ENCODE results near the gene AFF3.

The AFF3 gene

GRCh38 chr2:99597616-99598015 lies 544.8 kb downstream of the AFF3 start:
- Mint-ChIP-seq H3K4me1 (ENCODE audit: low read depth) (no peaks in the 10 kb centered on the region), H3K4me3 (no peak overlapping the region), H3K9me3 (no peaks in the 10 kb centered on the region)

DNA sequence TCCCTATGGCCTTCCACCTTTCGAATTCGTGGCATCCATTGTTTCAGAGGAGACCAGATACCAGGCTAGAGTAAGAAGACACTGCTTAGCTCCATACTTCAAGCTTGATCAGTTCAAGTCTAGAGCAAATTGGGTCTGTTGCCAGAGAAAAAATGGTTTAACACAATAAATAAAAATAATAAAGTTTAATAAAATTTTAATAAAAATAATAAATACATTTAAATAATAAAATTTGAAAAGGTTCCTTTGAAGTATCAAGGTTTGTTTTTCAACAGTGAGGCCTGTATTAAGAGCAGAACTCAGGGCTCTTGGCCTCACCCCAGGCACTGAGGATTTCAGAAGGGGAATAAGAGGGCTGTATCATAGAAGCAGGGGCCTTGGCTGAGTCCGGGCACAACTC lies 547.0 kb downstream of the AFF3 start:
- no peaks in the 10 kb centered on the region for H3K27me3 Mint-ChIP-seq (ENCODE audit: low read depth)
- H3K36me3 Mint-ChIP-seq (ENCODE audit: low read depth), result no peaks in the 10 kb centered on the region
- no peaks in the 10 kb centered on the region for H3K9me3 Mint-ChIP-seq
- no peaks in the 10 kb centered on the region for H3K4me1 Mint-ChIP-seq (ENCODE audit: low read depth)
- H3K4me3 Mint-ChIP-seq, result no peak overlapping the region
- DNase-seq (ENCODE audit: low spot score), result no peak
- no peak overlapping the region for H3K27ac Mint-ChIP-seq

More at GRCh38 chr2:99597616-99598015, 544.8 kb downstream of the AFF3 start:
- Mint-ChIP-seq H3K27me3 (ENCODE audit: low read depth) (no peaks in the 10 kb centered on the region), H3K36me3 (ENCODE audit: low read depth) (no peaks in the 10 kb centered on the region), H3K27ac (no peak overlapping the region)
- no peak for DNase-seq (ENCODE audit: low spot score)

DNA sequence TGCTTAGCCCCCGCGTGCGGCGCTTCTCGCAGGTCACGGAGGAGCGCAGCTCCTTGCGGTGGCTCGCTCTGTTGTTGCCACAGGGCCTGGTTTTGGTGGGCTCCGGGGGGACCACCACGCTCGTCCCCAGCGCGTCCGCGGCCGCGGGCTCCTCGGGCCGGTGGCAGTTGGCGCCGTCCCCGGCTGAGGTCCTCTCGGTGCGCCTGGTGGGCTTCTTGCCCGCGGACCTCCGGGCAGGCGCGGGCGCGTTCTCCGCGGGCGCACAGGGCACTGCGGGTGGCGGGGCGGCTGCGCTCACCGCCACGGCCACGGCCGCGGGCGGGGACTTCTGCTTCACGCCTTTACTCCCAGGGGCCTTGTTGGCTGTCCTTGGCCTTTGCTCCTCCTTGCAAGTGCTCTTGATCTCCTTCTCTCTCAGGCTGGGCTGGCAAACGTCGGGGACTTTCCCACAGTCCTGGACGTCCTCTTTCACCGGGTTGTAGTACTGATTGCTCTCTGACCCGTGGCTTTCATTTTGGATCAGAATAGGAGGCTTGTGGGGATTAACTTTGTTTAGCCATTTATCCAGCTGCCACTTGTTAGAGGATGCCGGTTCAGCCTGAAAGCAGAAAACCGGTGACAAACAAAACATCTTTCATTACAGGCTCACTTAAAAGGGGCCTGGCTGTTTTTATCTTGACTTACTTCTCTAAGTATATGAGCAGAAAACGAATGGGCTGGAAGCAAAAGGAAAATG lies 548.5 kb downstream of the AFF3 start:
- Mint-ChIP-seq H3K4me1 (ENCODE audit: low read depth) (no peaks in the 10 kb centered on the region), H3K27ac (no peak overlapping the region), H3K4me3 (no peak overlapping the region), H3K27me3 (ENCODE audit: low read depth) (no peaks in the 10 kb centered on the region), H3K9me3 (no peaks in the 10 kb centered on the region), H3K36me3 (ENCODE audit: low read depth) (no peaks in the 10 kb centered on the region)
- DNase-seq (ENCODE audit: low spot score), result no peak

GRCh38 chr2:99576775-99577174 lies 565.6 kb downstream of the AFF3 start:
- no peak for DNase-seq (ENCODE audit: low spot score)
- Mint-ChIP-seq H3K27ac (no peak overlapping the region), H3K36me3 (ENCODE audit: low read depth) (no peaks in the 10 kb centered on the region), H3K9me3 (no peaks in the 10 kb centered on the region), H3K27me3 (ENCODE audit: low read depth) (no peaks in the 10 kb centered on the region), H3K4me1 (ENCODE audit: low read depth) (no peaks in the 10 kb centered on the region), H3K4me3 (no peak overlapping the region)

GRCh38 chr2:99573634-99574251 lies 568.6 kb downstream of the AFF3 start:
- Mint-ChIP-seq H3K36me3 (ENCODE audit: low read depth) (no peaks in the 10 kb centered on the region), H3K27ac (no peak overlapping the region), H3K4me3 (no peak overlapping the region), H3K9me3 (no peaks in the 10 kb centered on the region), H3K4me1 (ENCODE audit: low read depth) (no peaks in the 10 kb centered on the region), H3K27me3 (ENCODE audit: low read depth) (no peaks in the 10 kb centered on the region)
- no peak for DNase-seq (ENCODE audit: low spot score)

GRCh38 chr2:99572373-99573164 lies 569.8 kb downstream of the AFF3 start:
- DNase-seq (ENCODE audit: low spot score), result no peak
- H3K9me3 Mint-ChIP-seq, result no peaks in the 10 kb centered on the region
- no peak overlapping the region for H3K27ac Mint-ChIP-seq
- no peaks in the 10 kb centered on the region for H3K4me1 Mint-ChIP-seq (ENCODE audit: low read depth)
- H3K4me3 Mint-ChIP-seq, result no peak overlapping the region
- H3K36me3 Mint-ChIP-seq (ENCODE audit: low read depth), result no peaks in the 10 kb centered on the region
- no peaks in the 10 kb centered on the region for H3K27me3 Mint-ChIP-seq (ENCODE audit: low read depth)

DNA sequence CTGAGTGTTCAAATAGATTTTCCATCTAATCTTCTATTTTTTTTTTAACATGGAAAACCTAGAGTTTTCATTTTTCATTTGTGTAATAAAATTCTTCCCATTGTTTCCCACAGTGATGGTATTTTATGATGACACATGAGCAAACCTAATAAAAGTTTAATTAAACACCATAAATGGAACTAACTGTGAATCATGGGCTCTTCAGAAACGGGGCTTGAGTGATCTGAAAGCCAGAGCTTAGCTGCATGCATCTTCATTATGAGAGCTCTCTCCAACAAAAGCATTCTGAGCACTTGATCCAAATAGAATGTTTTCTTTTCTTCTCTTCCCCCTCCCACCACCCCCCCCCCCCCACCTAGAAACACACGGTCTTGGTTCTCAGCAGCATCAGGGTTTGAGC lies 570.4 kb downstream of the AFF3 start:
- Mint-ChIP-seq H3K4me3 (no peak overlapping the region), H3K27me3 (ENCODE audit: low read depth) (no peaks in the 10 kb centered on the region), H3K9me3 (no peaks in the 10 kb centered on the region), H3K36me3 (ENCODE audit: low read depth) (no peaks in the 10 kb centered on the region), H3K4me1 (ENCODE audit: low read depth) (no peaks in the 10 kb centered on the region), H3K27ac (no peak overlapping the region)
- DNase-seq (ENCODE audit: low spot score), result no peak

GRCh38 chr2:99571533-99571932 lies 570.9 kb downstream of the AFF3 start:
- Mint-ChIP-seq H3K4me3 (no peak overlapping the region), H3K27me3 (ENCODE audit: low read depth) (no peaks in the 10 kb centered on the region), H3K9me3 (no peaks in the 10 kb centered on the region), H3K4me1 (ENCODE audit: low read depth) (no peaks in the 10 kb centered on the region), H3K36me3 (ENCODE audit: low read depth) (no peaks in the 10 kb centered on the region), H3K27ac (no peak overlapping the region)
- no peak for DNase-seq (ENCODE audit: low spot score)

DNA sequence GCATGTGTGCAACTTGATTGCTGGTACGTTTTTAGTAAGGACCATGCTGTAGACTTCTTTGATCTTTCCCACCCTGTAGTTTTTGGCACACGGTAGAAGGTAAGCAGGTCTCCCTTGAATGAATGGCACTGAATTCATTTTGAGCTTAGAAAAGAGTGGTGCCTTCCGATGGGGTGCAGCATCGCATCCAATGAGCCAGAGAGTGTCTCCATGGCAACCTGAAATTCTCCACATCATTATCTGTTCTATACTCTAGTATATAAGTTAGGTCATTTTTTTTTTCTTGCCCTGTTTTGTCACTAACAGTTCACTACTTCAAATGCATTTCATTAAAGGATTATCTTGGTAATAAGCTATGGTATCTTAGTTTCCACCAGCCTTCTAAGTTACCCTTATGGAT lies 571.4 kb downstream of the AFF3 start:
- H3K9me3 Mint-ChIP-seq, result no peaks in the 10 kb centered on the region
- H3K27me3 Mint-ChIP-seq (ENCODE audit: low read depth), result no peaks in the 10 kb centered on the region

DNA sequence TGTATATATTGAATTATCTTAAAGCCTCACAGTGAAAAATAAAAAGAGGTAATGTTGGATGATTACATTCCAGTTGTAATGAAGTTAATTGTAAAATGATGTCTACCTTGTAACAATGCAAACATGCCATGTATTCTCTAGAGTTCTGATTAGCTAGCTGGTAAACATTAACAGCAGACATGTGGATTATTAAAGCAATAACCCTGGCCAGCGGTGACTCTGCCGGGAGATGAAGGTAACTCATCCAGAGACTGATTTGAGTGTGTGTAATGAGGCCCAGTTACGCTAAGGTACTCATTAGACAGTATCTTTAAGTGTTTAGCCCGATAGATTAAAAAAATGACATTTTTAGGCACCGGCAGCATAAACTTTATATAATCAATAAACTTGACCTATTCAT lies 573.0 kb downstream of the AFF3 start:
- H3K4me3 Mint-ChIP-seq, result no peak overlapping the region
- H3K9me3 Mint-ChIP-seq, result no peaks in the 10 kb centered on the region
- H3K27ac Mint-ChIP-seq, result no peak overlapping the region
- DNase-seq (ENCODE audit: low spot score), result no peak
- no peaks in the 10 kb centered on the region for H3K27me3 Mint-ChIP-seq (ENCODE audit: low read depth)
- H3K36me3 Mint-ChIP-seq (ENCODE audit: low read depth), result no peaks in the 10 kb centered on the region
- H3K4me1 Mint-ChIP-seq (ENCODE audit: low read depth), result no peaks in the 10 kb centered on the region

More for the DNA sequence above, 571.4 kb downstream of the AFF3 start:
- no peaks in the 10 kb centered on the region for H3K36me3 Mint-ChIP-seq (ENCODE audit: low read depth)
- no peak overlapping the region for H3K27ac Mint-ChIP-seq
- H3K4me3 Mint-ChIP-seq, result no peak overlapping the region
- DNase-seq (ENCODE audit: low spot score), result no peak
- no peaks in the 10 kb centered on the region for H3K4me1 Mint-ChIP-seq (ENCODE audit: low read depth)

GRCh38 chr2:99565227-99565626 lies 577.2 kb downstream of the AFF3 start:
- H3K4me1 Mint-ChIP-seq (ENCODE audit: low read depth), result no peaks in the 10 kb centered on the region
- H3K4me3 Mint-ChIP-seq, result no peak overlapping the region
- H3K36me3 Mint-ChIP-seq (ENCODE audit: low read depth), result no peaks in the 10 kb centered on the region
- no peaks in the 10 kb centered on the region for H3K9me3 Mint-ChIP-seq
- H3K27me3 Mint-ChIP-seq (ENCODE audit: low read depth), result peaks cover 4% of the 10 kb centered on the region
- no peak overlapping the region for H3K27ac Mint-ChIP-seq
- DNase-seq (ENCODE audit: low spot score), result no peak

DNA sequence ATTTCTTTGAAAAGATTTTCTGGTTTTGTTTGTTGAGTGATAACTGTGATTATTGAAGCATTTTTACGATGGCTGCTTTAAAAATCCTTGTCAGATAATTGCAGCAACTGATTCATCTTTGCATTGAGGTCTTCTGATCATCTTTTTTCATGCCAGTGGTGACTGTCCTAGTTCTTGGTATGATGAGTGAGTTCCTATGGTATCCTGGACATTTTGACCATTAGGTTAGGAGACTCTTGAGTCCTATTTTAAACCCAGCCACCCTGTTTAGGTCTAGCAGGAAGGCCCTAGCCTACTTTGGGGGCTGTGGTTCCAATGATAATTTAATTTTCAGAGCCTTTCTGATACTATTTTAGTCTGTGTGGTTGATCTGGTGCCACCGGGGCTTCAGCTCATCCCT lies 579.9 kb downstream of the AFF3 start:
- H3K4me1 Mint-ChIP-seq (ENCODE audit: low read depth), result no peaks in the 10 kb centered on the region
- peaks cover 9% of the 10 kb centered on the region for H3K27me3 Mint-ChIP-seq (ENCODE audit: low read depth)
- no peak overlapping the region for H3K27ac Mint-ChIP-seq
- no peaks in the 10 kb centered on the region for H3K9me3 Mint-ChIP-seq
- no peak overlapping the region for H3K4me3 Mint-ChIP-seq
- DNase-seq (ENCODE audit: low spot score), result no peak
- no peaks in the 10 kb centered on the region for H3K36me3 Mint-ChIP-seq (ENCODE audit: low read depth)

GRCh38 chr2:99561804-99562203 lies 580.6 kb downstream of the AFF3 start:
- DNase-seq (ENCODE audit: low spot score), result no peak
- Mint-ChIP-seq H3K4me3 (no peak overlapping the region), H3K9me3 (no peaks in the 10 kb centered on the region), H3K27me3 (ENCODE audit: low read depth) (peaks cover 9% of the 10 kb centered on the region), H3K27ac (no peak overlapping the region), H3K4me1 (ENCODE audit: low read depth) (no peaks in the 10 kb centered on the region), H3K36me3 (ENCODE audit: low read depth) (no peaks in the 10 kb centered on the region)

DNA sequence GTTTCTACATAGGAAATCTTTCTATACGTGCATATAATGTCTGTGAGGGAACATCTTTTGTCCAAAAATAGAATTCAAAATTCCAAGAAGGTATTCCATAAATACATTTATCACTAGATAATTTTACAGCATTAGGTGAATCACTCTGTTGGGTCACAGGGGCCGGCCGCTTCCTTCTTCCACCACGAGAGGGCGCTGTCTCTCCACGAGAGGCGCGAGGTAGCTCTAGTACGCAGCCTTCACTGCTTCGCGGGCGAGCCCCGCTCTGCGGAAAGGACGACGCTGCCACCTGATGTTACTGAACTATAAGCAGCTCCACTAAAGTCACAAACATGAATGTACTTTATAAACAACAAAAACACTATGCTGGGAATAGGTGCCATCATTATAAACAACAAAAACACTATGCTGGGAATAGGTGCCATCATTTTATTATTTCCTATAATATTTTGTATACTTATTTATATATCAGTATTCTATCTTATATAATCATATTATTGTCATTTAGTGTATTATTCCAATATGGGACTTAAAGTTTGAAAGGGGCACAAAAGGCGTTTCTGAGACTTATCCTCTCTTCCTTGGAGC lies 583.2 kb downstream of the AFF3 start:
- DNase-seq (ENCODE audit: low spot score), result peak; percentile 63
- H3K9me3 Mint-ChIP-seq, result no peaks in the 10 kb centered on the region
- peaks cover 9% of the 10 kb centered on the region for H3K27me3 Mint-ChIP-seq (ENCODE audit: low read depth)
- no peak overlapping the region for H3K4me3 Mint-ChIP-seq
- no peaks in the 10 kb centered on the region for H3K36me3 Mint-ChIP-seq (ENCODE audit: low read depth)
- no peaks in the 10 kb centered on the region for H3K4me1 Mint-ChIP-seq (ENCODE audit: low read depth)
- H3K27ac Mint-ChIP-seq, result no peak overlapping the region
